Panc1 (cell line): ENCODE results near the gene GPRC5D.
A peak's percentile ranks its signal among the peaks of the same experiment; 100 is the strongest.

ENCODE experiments used
- CTCF ChIP-seq: fragments of 450-650 bp; IDR thresholded peaks from 2 replicates; pipeline ENCODE4 v1.5.1; 2017; ENCODE audit warnings: mild to moderate bottlenecking
- POLR2AphosphoS5 ChIP-seq: IDR thresholded peaks from 2 replicates; pipeline ENCODE4 v1.6.1; 2012; ENCODE audit warnings: mild to moderate bottlenecking, low read depth, low read length, moderate library complexity
- REST ChIP-seq, 2 experiments: IDR thresholded peaks; 2 replicates each; pipeline ENCODE4 v1.6.1; 2011 to 2012; ENCODE audit warnings: low read depth in 2 of 2, control low read depth in 1 of 2, low read length in 1 of 2, mild to moderate bottlenecking in 1 of 2, moderate library complexity in 1 of 2; ENCODE audit not compliant: insufficient read depth in 1 of 2
- SIN3A ChIP-seq: IDR thresholded peaks from 2 replicates; pipeline ENCODE4 v1.6.1; 2012; ENCODE audit warnings: low read depth, mild to moderate bottlenecking, low read length, moderate library complexity, borderline replicate concordance; ENCODE audit not compliant: insufficient read depth
- TCF7L2 ChIP-seq: IDR thresholded peaks from 2 replicates; pipeline ENCODE4 v1.6.1; 2011; ENCODE audit warnings: mild to moderate bottlenecking, low read depth, low read length, inconsistent platforms

GRCh38 chr12:13000925-13001774 is 49.2 kb upstream of the GPRC5D start:
- TF ChIP-seq CTCF (peak; percentile 71), REST (IDR thresholded peaks at IDR 0.05; ENCODE audit: insufficient read depth in 1 of 2, low read depth in 2 of 2, low read length in 1 of 2) (no peak), TCF7L2 (no peak), POLR2AphosphoS5 (no peak), SIN3A (no peak)
